LNCAP (cell line): Measurements from ENCODE around the gene MBD5.

Source experiments
- CTCF ChIP-seq: fragments of 450-650 bp; IDR thresholded peaks from 2 replicates; pipeline ENCODE4 v1.5.1; 2017; ENCODE audit warnings: mild to moderate bottlenecking

MBD5 gene

GRCh38 chr2:148450531-148450930 lies 429.6 kb downstream of the MBD5 start:
- TF ChIP-seq CTCF = no peak

GRCh38 chr2:148451046-148451445 lies 430.2 kb downstream of the MBD5 start:
- TF ChIP-seq CTCF = no peak

GRCh38 chr2:148455791-148456190 lies 434.9 kb downstream of the MBD5 start:
- TF ChIP-seq CTCF = no peak

GRCh38 chr2:148458171-148458570 lies 437.3 kb downstream of the MBD5 start:
- TF ChIP-seq CTCF = no peak

GRCh38 chr2:148459377-148459778 lies 438.5 kb downstream of the MBD5 start:
- no peak for TF ChIP-seq CTCF

- TF ChIP-seq CTCF = no peak
Measured at GRCh38 chr2:148461876-148462275, 441.0 kb downstream of the MBD5 start.

GRCh38 chr2:148475626-148476025 lies 454.7 kb downstream of the MBD5 start:
- no peak for TF ChIP-seq CTCF

GRCh38 chr2:148479398-148479797 lies 458.5 kb downstream of the MBD5 start:
- no peak for TF ChIP-seq CTCF
